Body of pancreas (tissue), 4 donors: ENCODE data around the gene TP53AIP1.

Experiments
- POLR2A ChIP-seq, 3 donors: fragments of 450-650 bp; IDR thresholded peaks; one replicate each; pipeline ENCODE4 v1.6.1; 2016; ENCODE audit warnings: antibody characterized with exemption in 3 of 3, mild to moderate bottlenecking in 2 of 3
- TF ChIP-seq, protein P1 (sequence below), 7 experiments: fragments of 450-650 bp in 4 of 7; fragments of 200-600 bp in 3 of 7; sonication (generic) in 3 of 7; IDR thresholded peaks; one replicate each; pipeline ENCODE4 v1.5.1; 2016 to 2019; ENCODE audit warnings: antibody characterized with exemption in 7 of 7

DNA sequence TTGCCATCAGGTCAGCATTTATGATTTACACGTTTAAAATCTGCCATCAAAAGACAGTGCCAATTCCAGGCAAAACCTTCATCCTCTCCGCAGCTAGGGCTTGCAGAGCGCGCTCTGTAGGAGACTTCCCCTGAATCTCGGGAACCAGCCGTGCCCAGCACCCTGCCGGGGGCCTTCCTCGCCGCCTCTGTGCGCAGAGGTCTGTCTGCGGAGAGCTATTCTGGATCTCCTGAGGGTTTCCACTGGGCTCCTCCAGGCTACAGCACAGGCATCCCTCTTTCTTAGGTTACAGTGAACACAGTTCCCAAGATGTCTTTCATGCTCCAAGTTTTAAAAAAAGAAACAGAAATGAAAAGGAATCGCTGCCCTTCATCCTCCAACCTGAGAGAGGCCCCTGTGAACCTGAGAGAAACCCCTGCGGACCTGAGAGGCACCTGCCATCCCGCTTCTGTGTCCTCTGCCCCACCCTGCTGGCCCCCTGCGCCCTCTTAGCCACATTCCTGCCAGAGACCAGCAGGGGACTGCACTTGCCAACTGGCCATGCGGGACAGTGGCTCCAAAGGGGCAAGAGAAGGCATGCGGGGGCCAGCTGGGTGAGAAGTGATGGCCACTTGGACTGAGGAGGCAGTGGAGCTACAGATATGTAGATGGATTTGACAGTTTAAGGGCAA, 16.1 kb downstream of the TP53AIP1 start:
- TF ChIP-seq, protein P1, sequence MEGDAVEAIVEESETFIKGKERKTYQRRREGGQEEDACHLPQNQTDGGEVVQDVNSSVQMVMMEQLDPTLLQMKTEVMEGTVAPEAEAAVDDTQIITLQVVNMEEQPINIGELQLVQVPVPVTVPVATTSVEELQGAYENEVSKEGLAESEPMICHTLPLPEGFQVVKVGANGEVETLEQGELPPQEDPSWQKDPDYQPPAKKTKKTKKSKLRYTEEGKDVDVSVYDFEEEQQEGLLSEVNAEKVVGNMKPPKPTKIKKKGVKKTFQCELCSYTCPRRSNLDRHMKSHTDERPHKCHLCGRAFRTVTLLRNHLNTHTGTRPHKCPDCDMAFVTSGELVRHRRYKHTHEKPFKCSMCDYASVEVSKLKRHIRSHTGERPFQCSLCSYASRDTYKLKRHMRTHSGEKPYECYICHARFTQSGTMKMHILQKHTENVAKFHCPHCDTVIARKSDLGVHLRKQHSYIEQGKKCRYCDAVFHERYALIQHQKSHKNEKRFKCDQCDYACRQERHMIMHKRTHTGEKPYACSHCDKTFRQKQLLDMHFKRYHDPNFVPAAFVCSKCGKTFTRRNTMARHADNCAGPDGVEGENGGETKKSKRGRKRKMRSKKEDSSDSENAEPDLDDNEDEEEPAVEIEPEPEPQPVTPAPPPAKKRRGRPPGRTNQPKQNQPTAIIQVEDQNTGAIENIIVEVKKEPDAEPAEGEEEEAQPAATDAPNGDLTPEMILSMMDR (IDR thresholded peaks at IDR 0.05), result no peak
- no peak for TF ChIP-seq POLR2A (IDR thresholded peaks at IDR 0.05)
